DMS79 treated with DMSO at 0.1 percent for 48 hours (cell line): ENCODE data around the gene METTL2A.
"Not testable (repeated sequence)": the region's sequence is repeated elsewhere in the genome, so short reads cannot be mapped to it uniquely, and the experiment has no call there.

ENCODE experiments used
- DNase-seq: peaks from one replicate; lab custom pipeline; 2025; lab: John Stamatoyannopoulos, UW

METTL2A gene, protein sequence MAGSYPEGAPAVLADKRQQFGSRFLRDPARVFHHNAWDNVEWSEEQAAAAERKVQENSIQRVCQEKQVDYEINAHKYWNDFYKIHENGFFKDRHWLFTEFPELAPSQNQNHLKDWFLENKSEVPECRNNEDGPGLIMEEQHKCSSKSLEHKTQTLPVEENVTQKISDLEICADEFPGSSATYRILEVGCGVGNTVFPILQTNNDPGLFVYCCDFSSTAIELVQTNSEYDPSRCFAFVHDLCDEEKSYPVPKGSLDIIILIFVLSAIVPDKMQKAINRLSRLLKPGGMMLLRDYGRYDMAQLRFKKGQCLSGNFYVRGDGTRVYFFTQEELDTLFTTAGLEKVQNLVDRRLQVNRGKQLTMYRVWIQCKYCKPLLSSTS

DNA sequence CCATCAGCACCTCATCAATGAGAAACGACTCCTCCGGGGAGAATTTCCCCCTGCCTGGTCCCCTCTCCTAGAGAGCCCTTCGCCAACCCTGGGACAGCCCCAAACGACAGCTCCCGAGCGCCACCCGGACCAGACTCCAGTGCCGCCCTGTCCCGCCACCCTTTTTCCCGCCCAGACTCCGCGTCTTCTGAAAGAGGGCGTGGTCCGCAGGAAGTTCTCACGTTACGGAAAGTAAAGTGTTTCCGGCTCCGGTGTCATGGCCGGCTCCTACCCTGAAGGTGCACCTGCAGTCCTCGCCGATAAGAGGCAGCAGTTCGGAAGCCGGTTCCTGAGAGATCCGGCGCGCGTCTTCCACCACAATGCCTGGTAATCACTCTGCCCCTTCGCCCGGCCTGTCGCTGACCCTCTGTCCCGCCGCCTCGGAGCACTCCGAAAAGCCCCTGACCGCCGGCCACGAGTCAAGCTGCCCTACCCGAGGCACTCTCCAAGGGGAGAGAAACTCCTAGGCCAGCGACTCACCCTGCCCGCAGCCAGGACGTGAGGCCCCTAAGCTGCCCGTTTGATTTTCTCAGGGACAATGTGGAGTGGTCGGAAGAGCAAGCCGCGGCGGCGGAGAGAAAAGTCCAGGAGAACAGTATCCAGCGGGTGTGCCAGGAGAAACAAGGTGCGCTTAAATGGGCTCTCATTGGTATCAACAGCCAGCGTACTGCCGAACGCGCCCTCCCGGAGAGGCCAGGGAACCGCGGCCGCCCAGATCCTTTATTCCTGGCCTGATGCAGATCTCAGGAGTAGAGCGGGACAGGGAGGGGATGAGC is at the start of gene METTL2A:
Gene METTL2A (plus strand): TSS at position 251 of the 815 bp plus-strand sequence. CDS start 6 bp downstream, at position 257.
- peak; percentile 70 for DNase-seq

DNA sequence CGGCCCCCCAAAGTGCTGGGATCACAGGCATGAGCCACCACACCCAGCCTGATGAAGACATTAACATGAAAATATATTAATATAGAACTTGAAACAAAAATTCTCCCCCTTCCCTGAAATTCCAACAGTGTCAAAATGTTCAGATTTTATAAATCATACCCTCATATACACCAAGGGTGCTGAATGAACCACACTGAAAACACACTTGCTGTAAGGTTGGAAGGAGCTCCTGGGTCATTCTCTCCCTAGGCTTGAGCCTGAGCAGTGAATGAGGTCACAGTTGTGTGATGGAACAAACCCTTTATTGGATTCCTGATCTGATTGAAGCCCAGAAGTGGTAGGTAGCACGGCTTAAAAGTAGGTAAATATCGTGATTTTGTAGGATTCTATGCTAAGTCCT is 43.4 kb upstream of the METTL2A start, which contains the start of gene EFCAB3:
Gene EFCAB3 (plus strand): TSS at position 301 of the 400 bp plus-strand sequence. CDS start 2,427 bp downstream, outside the sequence.
- no peak for DNase-seq

DNA sequence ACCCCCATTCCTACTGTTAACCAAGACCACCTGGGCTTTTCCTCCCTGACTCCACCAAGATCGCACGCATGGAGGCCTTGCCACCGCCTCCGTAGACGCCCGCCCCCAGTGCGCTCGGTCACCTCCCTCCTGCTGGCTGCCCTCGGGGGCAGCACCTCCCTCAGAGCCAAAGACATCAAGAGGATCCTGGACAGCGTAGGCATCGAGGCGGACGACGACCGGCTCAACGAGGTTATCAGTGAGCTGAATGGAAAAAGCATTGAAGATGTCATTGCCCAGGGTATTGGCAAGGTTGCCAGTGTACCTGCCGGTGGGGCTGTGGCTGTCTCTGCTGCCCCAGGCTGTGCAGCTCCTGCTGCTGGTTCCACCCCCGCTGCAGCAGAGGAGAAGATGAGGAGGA is 42.1 kb upstream of the METTL2A start:
- no peak for DNase-seq

- no peak for DNase-seq
These were observed 34.8 kb upstream of the METTL2A start for GRCh38 chr17:62388856-62389255.

GRCh38 chr17:62392908-62393307 is 30.8 kb upstream of the METTL2A start:
- DNase-seq = no peak

DNA sequence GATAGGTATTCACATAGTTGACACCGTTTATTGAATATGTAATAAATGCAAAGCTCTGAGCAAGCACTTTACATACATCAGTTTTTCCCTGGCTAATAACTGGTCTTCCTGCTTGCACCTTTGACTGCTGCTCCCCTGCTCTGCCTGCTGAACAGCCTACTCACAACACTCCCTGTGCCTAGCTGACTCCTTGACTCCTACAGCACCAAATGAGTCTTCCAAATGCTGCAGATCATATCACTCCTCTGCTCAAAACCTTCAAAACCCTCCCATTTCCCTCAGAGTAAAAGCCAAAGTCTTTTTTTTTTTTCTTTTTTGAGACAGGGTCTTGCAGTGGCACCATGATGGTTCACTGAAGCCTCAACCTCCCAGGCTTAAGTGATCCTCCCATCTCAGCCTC is 24.8 kb upstream of the METTL2A start:
- DNase-seq = no peak

DNA sequence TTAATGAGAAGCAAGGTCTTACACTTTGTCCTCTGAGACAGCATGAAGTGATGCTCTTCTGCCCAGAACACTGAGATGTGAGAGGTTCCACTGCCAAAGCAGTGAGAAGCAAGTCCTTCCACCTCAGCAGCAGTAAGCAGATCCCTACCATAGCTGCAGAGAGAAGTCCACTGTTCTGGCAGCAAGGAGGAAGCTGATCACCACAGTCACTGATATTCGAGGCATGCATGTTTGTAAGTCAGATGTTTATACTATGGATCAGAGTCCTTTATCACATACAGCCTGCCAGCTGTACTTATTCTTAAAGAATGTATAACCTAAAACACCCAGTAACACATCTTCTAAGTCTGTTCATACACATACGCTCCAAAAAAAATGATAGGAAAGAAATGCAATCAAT is 18.2 kb upstream of the METTL2A start:
- DNase-seq = no peak

DNA sequence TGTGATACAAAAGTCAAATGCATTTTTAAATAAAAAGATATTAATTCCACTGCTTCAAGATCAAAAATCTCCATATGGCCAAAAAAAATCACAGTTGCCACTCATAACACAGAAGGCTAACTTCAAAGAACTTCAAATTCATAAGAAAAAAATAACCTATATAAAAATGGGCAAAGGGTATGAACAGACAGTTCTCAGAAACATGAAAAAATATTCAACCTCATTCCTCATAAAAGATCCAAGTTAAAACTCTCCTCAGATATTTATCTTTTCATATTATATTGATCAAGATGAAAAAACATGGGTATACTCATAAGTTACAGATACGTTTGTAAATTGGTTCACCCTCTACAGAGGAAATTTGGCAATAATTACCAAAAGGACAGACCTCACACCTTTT is 10.6 kb upstream of the METTL2A start:
- DNase-seq = not testable (repeated sequence)

DNA sequence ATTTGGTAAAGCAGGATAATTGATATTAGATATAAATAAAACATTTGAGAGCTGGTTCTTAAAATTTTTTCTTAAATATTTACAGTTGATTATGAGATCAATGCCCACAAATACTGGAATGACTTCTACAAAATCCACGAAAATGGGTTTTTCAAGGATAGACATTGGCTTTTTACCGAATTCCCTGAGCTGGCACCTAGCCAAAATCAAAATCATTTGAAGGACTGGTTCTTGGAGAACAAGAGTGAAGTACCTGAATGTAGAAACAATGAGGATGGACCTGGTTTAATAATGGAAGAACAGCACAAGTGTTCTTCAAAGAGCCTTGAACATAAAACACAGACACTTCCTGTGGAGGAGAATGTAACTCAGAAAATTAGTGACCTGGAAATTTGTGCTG is 2.5 kb downstream of the METTL2A start:
- DNase-seq = not testable (repeated sequence)

DNA sequence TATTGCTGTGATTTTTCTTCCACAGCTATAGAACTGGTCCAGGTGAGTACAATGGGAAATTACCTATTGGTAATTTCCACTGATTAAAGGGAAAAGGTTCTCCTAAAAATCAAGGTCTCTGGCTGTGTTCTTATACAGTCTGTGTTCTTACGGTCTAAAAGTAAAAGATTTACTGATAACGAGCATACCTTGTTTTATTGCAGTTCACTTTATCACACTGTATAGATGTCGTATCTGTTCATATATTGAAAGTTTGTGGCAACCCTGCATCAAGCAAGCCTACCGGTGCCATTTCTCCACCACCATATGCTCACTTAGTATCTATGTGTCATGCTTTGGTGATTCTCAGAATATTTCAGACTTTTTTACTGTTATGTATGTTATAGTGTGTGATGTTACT is 11.6 kb downstream of the METTL2A start:
- not testable (repeated sequence) for DNase-seq

GRCh38 chr17:62441181-62441580 is 17.5 kb downstream of the METTL2A start:
- not testable (repeated sequence) for DNase-seq

- no peak for DNase-seq
These were observed 20.4 kb downstream of the METTL2A start for GRCh38 chr17:62444063-62444462.

- not testable (repeated sequence) for DNase-seq
These were observed 22.1 kb downstream of the METTL2A start for GRCh38 chr17:62445791-62446190.

GRCh38 chr17:62452195-62452594 is 28.5 kb downstream of the METTL2A start:
- not testable (repeated sequence) for DNase-seq

- DNase-seq = not testable (repeated sequence)
These were observed 29.3 kb downstream of the METTL2A start for GRCh38 chr17:62453041-62453440.

GRCh38 chr17:62453656-62454055 is 30.0 kb downstream of the METTL2A start:
- DNase-seq = not testable (repeated sequence)

DNA sequence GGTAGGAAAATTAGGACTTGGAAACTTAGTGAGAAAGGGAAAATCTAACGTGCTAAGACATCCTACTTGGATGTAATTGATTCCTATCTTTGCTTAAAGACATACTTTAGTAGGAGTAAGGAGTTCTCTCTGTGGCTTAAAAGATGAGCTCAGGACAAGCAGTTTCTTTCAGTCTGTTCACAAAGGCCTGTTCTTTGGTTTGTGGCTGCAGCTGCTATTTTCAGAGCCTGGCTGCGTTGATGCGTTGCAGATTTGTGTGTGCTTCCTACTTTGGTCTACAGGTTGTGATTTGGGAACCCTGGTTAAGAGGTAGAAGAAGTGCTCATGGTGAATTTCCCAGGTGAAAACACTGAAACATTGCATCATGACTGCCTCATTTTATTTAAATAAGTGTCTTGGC is 30.4 kb downstream of the METTL2A start:
- not testable (repeated sequence) for DNase-seq

DNA sequence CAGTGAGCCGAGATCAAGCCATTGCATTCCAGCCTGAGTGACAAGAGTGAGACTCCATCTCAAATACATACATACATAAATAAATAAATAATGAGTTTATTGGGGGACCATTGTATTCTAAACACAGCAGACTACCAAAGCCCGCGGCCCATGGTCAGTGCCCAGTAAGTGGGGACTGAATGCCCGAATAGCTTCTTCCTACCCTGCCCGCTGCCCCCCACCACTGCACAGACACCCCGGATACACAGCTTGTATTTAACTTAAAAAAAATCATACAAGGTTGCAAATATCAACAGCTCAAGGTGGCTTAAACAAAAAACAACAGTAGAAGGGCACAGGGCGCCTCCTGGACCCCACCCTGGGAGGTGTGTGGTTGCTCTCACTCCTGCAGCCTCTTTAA is 32.3 kb downstream of the METTL2A start:
- DNase-seq = no peak

- DNase-seq = not testable (repeated sequence)
These were observed 34.8 kb downstream of the METTL2A start for GRCh38 chr17:62458483-62458882.

- not testable (repeated sequence) for DNase-seq
These were observed 40.7 kb downstream of the METTL2A start for GRCh38 chr17:62464422-62464821.

DNA sequence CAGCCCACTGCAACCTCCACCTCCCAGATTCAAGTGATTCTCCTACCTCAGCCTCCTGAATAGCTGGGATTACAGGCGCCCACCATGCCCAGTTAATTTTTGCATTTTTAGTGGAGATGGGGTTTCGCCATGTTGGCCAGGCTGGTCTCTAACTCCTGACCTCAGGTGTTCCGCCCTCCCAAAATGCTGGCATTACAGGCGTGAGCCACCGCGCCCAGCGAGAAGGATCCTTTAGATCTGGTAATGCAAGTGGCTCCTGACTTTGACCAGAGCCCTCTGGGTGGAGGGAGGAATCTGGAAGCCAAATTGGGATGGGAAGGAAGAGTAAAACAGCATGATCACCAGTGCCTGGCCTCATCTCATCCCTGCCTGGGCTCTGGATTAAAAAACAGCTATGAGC is 41.6 kb downstream of the METTL2A start:
- not testable (repeated sequence) for DNase-seq

DNA sequence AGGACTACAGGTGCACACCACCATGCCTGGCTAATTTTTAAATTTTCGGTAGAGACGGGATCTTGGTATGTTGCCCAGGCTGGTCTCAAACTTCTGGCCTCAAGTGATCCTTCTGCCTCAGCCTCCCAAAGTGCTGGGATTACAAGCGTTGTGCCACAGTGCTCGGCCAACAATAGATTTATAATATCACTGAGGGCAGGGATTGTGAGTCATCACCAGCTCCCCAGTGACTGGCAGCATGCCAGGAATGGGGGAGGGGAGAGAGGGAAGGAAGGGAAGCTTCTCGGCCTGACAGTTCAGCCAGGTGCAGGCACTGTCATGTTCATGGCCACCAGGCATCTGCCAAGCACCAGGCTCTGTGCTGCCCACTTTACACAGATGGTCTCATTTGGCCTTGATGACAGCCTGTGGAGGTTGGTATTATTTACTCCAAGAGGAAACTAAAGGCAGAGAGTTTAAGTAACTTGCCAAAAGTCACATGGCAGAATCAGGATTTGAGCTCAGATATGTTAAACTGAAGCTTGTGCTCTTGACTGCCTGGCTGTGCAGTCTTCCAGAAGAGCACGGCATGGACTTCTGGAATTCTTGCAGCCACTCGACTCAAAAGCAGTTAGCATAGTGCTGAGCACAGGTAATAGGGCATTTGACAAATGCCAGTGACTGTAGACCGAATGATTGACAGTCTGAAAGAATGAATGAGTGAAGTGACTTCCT is 47.1 kb downstream of the METTL2A start:
- DNase-seq = peak; percentile 15
